HepG2 (cell line): ENCODE measurements around the gene LSM12. TPM values are rescaled to one million over a fixed set of nuclear protein-coding genes. Genes with fewer than 3 reads are reported as not detected.

Experiments used
- BRCA1 ChIP-seq: sonication (generic); formaldehyde crosslinking; IDR thresholded peaks from 2 replicates; pipeline ENCODE4 v1.4.0; 2020; ENCODE audit warnings: missing genetic modification reagents
- KLF12 ChIP-seq: sonication (generic); formaldehyde crosslinking; IDR thresholded peaks from 2 replicates; pipeline ENCODE4 v1.4.0; 2020; ENCODE audit warnings: missing genetic modification reagents, borderline replicate concordance
- RXRA ChIP-seq: sonication (generic); formaldehyde crosslinking; IDR thresholded peaks from 2 replicates; pipeline ENCODE4 v1.5.1; 2020; ENCODE audit warnings: missing genetic modification reagents
- SAFB2 ChIP-seq: sonication (generic); formaldehyde crosslinking; IDR thresholded peaks from 2 replicates; pipeline ENCODE4 v1.5.1; 2020; ENCODE audit warnings: missing genetic modification reagents, low read depth, mild to moderate bottlenecking, borderline replicate concordance
- SCMH1 ChIP-seq: sonication (generic); formaldehyde crosslinking; IDR thresholded peaks from 2 replicates; pipeline ENCODE4 v1.9.0; 2021; ENCODE audit warnings: missing genetic modification reagents, mild to moderate bottlenecking, borderline replicate concordance
- ZNF367 ChIP-seq: sonication (generic); formaldehyde crosslinking; IDR thresholded peaks from 2 replicates; pipeline ENCODE4 v1.4.0; 2020; ENCODE audit warnings: missing genetic modification reagents, borderline replicate concordance
- ZNF737 ChIP-seq: sonication (generic); formaldehyde crosslinking; IDR thresholded peaks from 2 replicates; pipeline ENCODE4 v1.5.0; 2020; ENCODE audit warnings: missing genetic modification reagents, mild to moderate bottlenecking, borderline replicate concordance
- polyA plus RNA-seq, 8 experiments: library from polyadenylated mRNA; depleted of rRNA in 3 of 8; stranded (reverse) in 7 of 8; unstranded in 1 of 8; fragments of >200 nt; fragmentation: Illumina TruSeq in 4 of 8; extraction: Trizol in 4 of 8; gene quantifications; 2 replicates each; pipeline versions ENCODE4 v1.2.1 to v1.2.3, GENCODE V29; 2011 to 2016; ENCODE audit warnings: low read depth in 4 of 8, missing spikeins in 1 of 8, mixed read lengths in 1 of 8; ENCODE audit not compliant: insufficient read depth in 1 of 8
- total RNA-seq, 5 experiments: library from RNA; depleted of rRNA; stranded (reverse); fragments of >200 nt; fragmentation: Illumina TruSeq; extraction: Trizol; gene quantifications; 2 replicates each; pipeline ENCODE4 v1.2.3, GENCODE V29; 2016; ENCODE audit warnings: low read depth in 1 of 5
- TF ChIP-seq, protein P1 (sequence below): sonication (generic); formaldehyde crosslinking; IDR thresholded peaks from one replicate; pipeline ENCODE4 v1.5.1; 2020; ENCODE audit warnings: mild to moderate bottlenecking, missing genetic modification reagents; ENCODE audit errors: not compliant biosample characterization
- TF ChIP-seq, protein P2 (sequence below): sonication (generic); formaldehyde crosslinking; IDR thresholded peaks from 2 replicates; pipeline ENCODE4 v1.5.1; 2020; ENCODE audit warnings: missing genetic modification reagents, mild to moderate bottlenecking, borderline replicate concordance
- TF ChIP-seq, protein P3 (sequence below): sonication (generic); formaldehyde crosslinking; IDR thresholded peaks from 2 replicates; pipeline ENCODE4 v1.4.0; 2020; ENCODE audit warnings: mild to moderate bottlenecking, missing genetic modification reagents, borderline replicate concordance
- TF ChIP-seq, protein P4 (sequence below): IDR thresholded peaks from 2 replicates; pipeline ENCODE4 v1.6.1; 2018; ENCODE audit warnings: missing genetic modification reagents

LSM12 gene
- total and polyA plus RNA-seq, 2 of the 13 experiments (the other 11 are each of a cell fraction or from before 2014, with no cell fraction given) = 52.8 to 55.7 TPM

- TF ChIP-seq, protein P1, sequence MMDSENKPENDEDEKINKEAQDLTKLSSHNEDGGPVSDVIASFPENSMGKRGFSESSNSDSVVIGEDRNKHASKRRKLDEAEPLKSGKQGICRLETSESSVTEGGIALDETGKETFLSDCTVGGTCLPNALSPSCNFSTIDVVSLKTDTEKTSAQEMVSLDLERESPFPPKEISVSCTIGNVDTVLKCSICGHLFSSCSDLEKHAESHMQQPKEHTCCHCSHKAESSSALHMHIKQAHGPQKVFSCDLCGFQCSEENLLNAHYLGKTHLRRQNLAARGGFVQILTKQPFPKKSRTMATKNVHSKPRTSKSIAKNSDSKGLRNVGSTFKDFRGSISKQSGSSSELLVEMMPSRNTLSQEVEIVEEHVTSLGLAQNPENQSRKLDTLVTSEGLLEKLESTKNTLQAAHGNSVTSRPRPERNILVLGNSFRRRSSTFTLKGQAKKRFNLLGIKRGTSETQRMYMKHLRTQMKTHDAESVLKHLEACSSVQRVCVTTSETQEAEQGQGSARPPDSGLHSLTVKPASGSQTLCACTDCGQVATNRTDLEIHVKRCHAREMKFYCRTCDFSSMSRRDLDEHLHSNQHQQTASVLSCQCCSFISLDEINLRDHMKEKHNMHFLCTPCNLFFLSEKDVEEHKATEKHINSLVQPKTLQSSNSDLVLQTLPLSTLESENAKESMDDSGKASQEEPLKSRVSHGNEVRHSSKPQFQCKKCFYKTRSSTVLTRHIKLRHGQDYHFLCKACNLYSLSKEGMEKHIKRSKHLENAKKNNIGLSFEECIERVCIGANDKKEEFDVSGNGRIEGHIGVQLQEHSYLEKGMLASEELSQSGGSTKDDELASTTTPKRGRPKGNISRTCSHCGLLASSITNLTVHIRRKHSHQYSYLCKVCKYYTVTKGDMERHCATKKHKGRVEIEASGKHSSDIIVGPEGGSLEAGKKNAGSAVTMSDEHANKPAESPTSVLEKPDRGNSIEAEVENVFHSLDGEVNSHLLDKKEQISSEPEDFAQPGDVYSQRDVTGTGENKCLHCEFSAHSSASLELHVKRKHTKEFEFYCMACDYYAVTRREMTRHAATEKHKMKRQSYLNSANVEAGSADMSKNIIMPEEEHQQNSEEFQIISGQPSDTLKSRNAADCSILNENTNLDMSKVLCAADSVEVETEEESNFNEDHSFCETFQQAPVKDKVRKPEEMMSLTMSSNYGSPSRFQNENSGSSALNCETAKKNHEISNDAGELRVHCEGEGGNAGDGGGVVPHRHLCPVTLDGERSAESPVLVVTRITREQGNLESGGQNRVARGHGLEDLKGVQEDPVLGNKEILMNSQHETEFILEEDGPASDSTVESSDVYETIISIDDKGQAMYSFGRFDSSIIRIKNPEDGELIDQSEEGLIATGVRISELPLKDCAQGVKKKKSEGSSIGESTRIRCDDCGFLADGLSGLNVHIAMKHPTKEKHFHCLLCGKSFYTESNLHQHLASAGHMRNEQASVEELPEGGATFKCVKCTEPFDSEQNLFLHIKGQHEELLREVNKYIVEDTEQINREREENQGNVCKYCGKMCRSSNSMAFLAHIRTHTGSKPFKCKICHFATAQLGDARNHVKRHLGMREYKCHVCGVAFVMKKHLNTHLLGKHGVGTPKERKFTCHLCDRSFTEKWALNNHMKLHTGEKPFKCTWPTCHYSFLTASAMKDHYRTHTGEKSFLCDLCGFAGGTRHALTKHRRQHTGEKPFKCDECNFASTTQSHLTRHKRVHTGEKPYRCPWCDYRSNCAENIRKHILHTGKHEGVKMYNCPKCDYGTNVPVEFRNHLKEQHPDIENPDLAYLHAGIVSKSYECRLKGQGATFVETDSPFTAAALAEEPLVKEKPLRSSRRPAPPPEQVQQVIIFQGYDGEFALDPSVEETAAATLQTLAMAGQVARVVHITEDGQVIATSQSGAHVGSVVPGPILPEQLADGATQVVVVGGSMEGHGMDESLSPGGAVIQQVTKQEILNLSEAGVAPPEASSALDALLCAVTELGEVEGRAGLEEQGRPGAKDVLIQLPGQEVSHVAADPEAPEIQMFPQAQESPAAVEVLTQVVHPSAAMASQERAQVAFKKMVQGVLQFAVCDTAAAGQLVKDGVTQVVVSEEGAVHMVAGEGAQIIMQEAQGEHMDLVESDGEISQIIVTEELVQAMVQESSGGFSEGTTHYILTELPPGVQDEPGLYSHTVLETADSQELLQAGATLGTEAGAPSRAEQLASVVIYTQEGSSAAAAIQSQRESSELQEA (CRISPR knock-in tag) = no peak
- TF ChIP-seq, protein P2, sequence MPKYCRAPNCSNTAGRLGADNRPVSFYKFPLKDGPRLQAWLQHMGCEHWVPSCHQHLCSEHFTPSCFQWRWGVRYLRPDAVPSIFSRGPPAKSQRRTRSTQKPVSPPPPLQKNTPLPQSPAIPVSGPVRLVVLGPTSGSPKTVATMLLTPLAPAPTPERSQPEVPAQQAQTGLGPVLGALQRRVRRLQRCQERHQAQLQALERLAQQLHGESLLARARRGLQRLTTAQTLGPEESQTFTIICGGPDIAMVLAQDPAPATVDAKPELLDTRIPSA (CRISPR knock-in tag) = no peak
- TF ChIP-seq ZNF737 (CRISPR knock-in tag) = no peak
- no peak for TF ChIP-seq BRCA1
- TF ChIP-seq SAFB2 (CRISPR knock-in tag) = no peak
- TF ChIP-seq, protein P3, sequence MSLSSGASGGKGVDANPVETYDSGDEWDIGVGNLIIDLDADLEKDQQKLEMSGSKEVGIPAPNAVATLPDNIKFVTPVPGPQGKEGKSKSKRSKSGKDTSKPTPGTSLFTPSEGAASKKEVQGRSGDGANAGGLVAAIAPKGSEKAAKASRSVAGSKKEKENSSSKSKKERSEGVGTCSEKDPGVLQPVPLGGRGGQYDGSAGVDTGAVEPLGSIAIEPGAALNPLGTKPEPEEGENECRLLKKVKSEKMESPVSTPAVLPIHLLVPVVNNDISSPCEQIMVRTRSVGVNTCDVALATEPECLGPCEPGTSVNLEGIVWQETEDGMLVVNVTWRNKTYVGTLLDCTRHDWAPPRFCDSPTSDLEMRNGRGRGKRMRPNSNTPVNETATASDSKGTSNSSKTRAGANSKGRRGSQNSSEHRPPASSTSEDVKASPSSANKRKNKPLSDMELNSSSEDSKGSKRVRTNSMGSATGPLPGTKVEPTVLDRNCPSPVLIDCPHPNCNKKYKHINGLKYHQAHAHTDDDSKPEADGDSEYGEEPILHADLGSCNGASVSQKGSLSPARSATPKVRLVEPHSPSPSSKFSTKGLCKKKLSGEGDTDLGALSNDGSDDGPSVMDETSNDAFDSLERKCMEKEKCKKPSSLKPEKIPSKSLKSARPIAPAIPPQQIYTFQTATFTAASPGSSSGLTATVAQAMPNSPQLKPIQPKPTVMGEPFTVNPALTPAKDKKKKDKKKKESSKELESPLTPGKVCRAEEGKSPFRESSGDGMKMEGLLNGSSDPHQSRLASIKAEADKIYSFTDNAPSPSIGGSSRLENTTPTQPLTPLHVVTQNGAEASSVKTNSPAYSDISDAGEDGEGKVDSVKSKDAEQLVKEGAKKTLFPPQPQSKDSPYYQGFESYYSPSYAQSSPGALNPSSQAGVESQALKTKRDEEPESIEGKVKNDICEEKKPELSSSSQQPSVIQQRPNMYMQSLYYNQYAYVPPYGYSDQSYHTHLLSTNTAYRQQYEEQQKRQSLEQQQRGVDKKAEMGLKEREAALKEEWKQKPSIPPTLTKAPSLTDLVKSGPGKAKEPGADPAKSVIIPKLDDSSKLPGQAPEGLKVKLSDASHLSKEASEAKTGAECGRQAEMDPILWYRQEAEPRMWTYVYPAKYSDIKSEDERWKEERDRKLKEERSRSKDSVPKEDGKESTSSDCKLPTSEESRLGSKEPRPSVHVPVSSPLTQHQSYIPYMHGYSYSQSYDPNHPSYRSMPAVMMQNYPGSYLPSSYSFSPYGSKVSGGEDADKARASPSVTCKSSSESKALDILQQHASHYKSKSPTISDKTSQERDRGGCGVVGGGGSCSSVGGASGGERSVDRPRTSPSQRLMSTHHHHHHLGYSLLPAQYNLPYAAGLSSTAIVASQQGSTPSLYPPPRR = no peak
- no peak for TF ChIP-seq SCMH1
- no peak for TF ChIP-seq KLF12 (CRISPR knock-in tag)
- TF ChIP-seq RXRA (CRISPR knock-in tag) = peak; percentile 74; the same call in 1 of the 2 replicates
- TF ChIP-seq, protein P4, sequence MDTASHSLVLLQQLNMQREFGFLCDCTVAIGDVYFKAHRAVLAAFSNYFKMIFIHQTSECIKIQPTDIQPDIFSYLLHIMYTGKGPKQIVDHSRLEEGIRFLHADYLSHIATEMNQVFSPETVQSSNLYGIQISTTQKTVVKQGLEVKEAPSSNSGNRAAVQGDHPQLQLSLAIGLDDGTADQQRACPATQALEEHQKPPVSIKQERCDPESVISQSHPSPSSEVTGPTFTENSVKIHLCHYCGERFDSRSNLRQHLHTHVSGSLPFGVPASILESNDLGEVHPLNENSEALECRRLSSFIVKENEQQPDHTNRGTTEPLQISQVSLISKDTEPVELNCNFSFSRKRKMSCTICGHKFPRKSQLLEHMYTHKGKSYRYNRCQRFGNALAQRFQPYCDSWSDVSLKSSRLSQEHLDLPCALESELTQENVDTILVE (CRISPR knock-in tag) = peak; percentile 48; the same call in 1 of the 2 replicates
- TF ChIP-seq ZNF367 (CRISPR knock-in tag) = no peak
These were observed 72.0 kb downstream of the LSM12 start (continued) for GRCh38 chr17:43994272-43995149.
